GM21390 (cell line): Measurements from ENCODE around the gene FNBP1.
"Not testable (repeated sequence)": the region's sequence is repeated elsewhere in the genome, so short reads cannot be mapped to it uniquely, and the experiment has no call there.

Source experiments
- ATAC-seq: cut with Tn5 transposase; IDR thresholded peaks from one replicate; pipeline ENCODE4 v1.9.1; 2021; ENCODE audit not compliant: unreplicated experiment

The FNBP1 gene

GRCh38 chr9:130022566-130023143 lies 20.3 kb downstream of the FNBP1 start:
- no peak for ATAC-seq

- ATAC-seq, result not testable (repeated sequence)
These were observed 21.1 kb downstream of the FNBP1 start for GRCh38 chr9:130021842-130022241.

- ATAC-seq, result no peak
These were observed 21.9 kb downstream of the FNBP1 start for GRCh38 chr9:130021123-130021522.

GRCh38 chr9:130020618-130021017 lies 22.4 kb downstream of the FNBP1 start:
- no peak for ATAC-seq

- no peak for ATAC-seq
These were observed 24.7 kb downstream of the FNBP1 start for GRCh38 chr9:130018265-130018664.

GRCh38 chr9:130017510-130017909 lies 25.5 kb downstream of the FNBP1 start:
- ATAC-seq, result not testable (repeated sequence)

- ATAC-seq, result no peak
These were observed 25.9 kb downstream of the FNBP1 start for GRCh38 chr9:130017076-130017475.

GRCh38 chr9:130015353-130016019 lies 27.5 kb downstream of the FNBP1 start:
- ATAC-seq, result no peak

- ATAC-seq, result no peak
These were observed 29.7 kb downstream of the FNBP1 start for GRCh38 chr9:130013326-130013725.

- ATAC-seq, result no peak
These were observed 32.6 kb downstream of the FNBP1 start for GRCh38 chr9:130010151-130010988.

- not testable (repeated sequence) for ATAC-seq
These were observed 33.4 kb downstream of the FNBP1 start for GRCh38 chr9:130009546-130009945.

- ATAC-seq, result no peak
These were observed 34.5 kb downstream of the FNBP1 start for GRCh38 chr9:130008538-130008937.

GRCh38 chr9:130006952-130007351 lies 36.0 kb downstream of the FNBP1 start:
- not testable (repeated sequence) for ATAC-seq

GRCh38 chr9:130003943-130004552 lies 38.9 kb downstream of the FNBP1 start:
- no peak for ATAC-seq

- no peak for ATAC-seq
These were observed 40.7 kb downstream of the FNBP1 start for GRCh38 chr9:130002320-130002719.

- no peak for ATAC-seq
These were observed 41.8 kb downstream of the FNBP1 start for GRCh38 chr9:130001190-130001589.

GRCh38 chr9:129999141-129999510 lies 43.9 kb downstream of the FNBP1 start:
- no peak for ATAC-seq

GRCh38 chr9:129998491-129999140 lies 44.4 kb downstream of the FNBP1 start:
- ATAC-seq, result no peak

- not testable (repeated sequence) for ATAC-seq
These were observed 45.3 kb downstream of the FNBP1 start for GRCh38 chr9:129997706-129998105.

- no peak for ATAC-seq
These were observed 46.7 kb downstream of the FNBP1 start for GRCh38 chr9:129996161-129996830.
